MM.1S (cell line): Measurements from ENCODE around the gene MEF2C.

Experiments used
- DNase-seq: peaks from one replicate; pipeline ENCODE4 v3.0.0-alpha.2; 2015
- H2AFZ ChIP-seq: fragments of 300-600 bp; sonication (generic); 2 replicates; pipeline ENCODE4 v1.6.0; 2016; ENCODE audit warnings: antibody characterized with exemption, low read length
- H3F3A ChIP-seq: fragments of 300-600 bp; sonication (generic); 2 replicates; pipeline ENCODE4 v1.6.1; 2016; ENCODE audit warnings: mild to moderate bottlenecking, antibody characterized with exemption, low read length, moderate library complexity, mixed read lengths; ENCODE audit not compliant: insufficient read depth
- H3K27ac ChIP-seq: fragments of 300-600 bp; sonication (generic); 2 replicates; pipeline ENCODE4 v1.5.1; 2016; ENCODE audit warnings: mild to moderate bottlenecking, low read length
- H3K27me3 ChIP-seq: fragments of 300-600 bp; sonication (generic); replicated peaks from 2 replicates; pipeline ENCODE4 v1.6.0; 2016; ENCODE audit warnings: low read length; ENCODE audit not compliant: insufficient read depth
- H3K36me3 ChIP-seq: fragments of 300-600 bp; sonication (generic); replicated peaks from 2 replicates; pipeline ENCODE4 v1.6.1; 2016; ENCODE audit warnings: mild to moderate bottlenecking, low read length, mixed read lengths; ENCODE audit not compliant: insufficient read depth
- H3K4me1 ChIP-seq: fragments of 300-600 bp; sonication (generic); 2 replicates; pipeline ENCODE4 v1.6.1; 2016; ENCODE audit warnings: low read length, mixed read lengths
- H3K4me2 ChIP-seq: fragments of 300-600 bp; sonication (generic); 2 replicates; pipeline ENCODE4 v1.6.0; 2016; ENCODE audit warnings: low read depth, low read length
- H3K4me3 ChIP-seq: fragments of 300-600 bp; sonication (generic); 2 replicates; pipeline ENCODE4 v1.5.1; 2016; ENCODE audit warnings: low read length, mixed read lengths
- H3K79me2 ChIP-seq: fragments of 300-600 bp; sonication (generic); 2 replicates; pipeline ENCODE4 v1.6.1; 2016; ENCODE audit warnings: mixed run types, low read length, mixed read lengths
- H3K9ac ChIP-seq: fragments of 300-600 bp; sonication (generic); 2 replicates; pipeline ENCODE4 v1.6.1; 2016; ENCODE audit warnings: low read length, mixed read lengths
- H3K9me2 ChIP-seq: fragments of 300-600 bp; sonication (generic); replicated peaks from 2 replicates; pipeline ENCODE4 v1.6.1; 2016; ENCODE audit warnings: mild to moderate bottlenecking, low read length, mixed read lengths; ENCODE audit not compliant: insufficient read depth
- H3K9me3 ChIP-seq: fragments of 300-600 bp; sonication (generic); replicated peaks from 2 replicates; pipeline ENCODE4 v1.6.1; 2016; ENCODE audit warnings: mild to moderate bottlenecking, low read length, mixed read lengths; ENCODE audit not compliant: insufficient read depth
- H4K20me1 ChIP-seq: fragments of 300-600 bp; sonication (generic); 2 replicates; pipeline ENCODE4 v1.6.1; 2016; ENCODE audit warnings: mild to moderate bottlenecking, low read length, moderate library complexity, mixed read lengths; ENCODE audit not compliant: insufficient read depth
- EZH2 ChIP-seq: fragments of 300-600 bp; sonication (generic); optimal IDR thresholded peaks from 2 replicates; pipeline ENCODE3; 2017; ENCODE audit warnings: low read depth, mild to moderate bottlenecking, antibody characterized with exemption, low read length, mixed read lengths
- EZH2phosphoT487 ChIP-seq: fragments of 300-600 bp; sonication (generic); IDR thresholded peaks from 2 replicates; pipeline ENCODE4 v1.6.1; 2018; ENCODE audit warnings: antibody characterized with exemption, low read length
- TF ChIP-seq, protein P1 (sequence below): fragments of 300-600 bp; sonication (generic); IDR thresholded peaks from 2 replicates; pipeline ENCODE4 v1.5.1; 2016; ENCODE audit warnings: antibody characterized with exemption, low read length, mixed read lengths

Gene MEF2C

DNA sequence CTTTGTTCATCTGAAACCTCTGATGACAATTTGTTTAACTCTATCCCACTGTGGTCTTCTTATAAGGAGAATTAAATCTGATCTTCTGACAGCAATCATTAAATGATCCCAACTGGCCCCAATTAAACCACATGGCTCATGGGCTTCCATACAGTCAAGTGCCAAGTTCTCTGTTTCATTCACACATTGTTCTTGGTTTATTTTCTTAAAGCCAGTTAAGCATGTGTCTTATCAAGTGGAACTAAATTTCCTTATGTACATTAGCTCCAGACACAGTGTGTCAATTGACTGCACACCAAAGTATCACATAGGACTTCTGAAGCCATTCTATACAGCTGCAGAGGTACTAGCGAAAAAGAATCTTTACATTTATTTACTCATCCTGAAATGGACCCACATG lies 51.2 kb downstream of the MEF2C start:
- Histone ChIP-seq H3K4me3 (peak overlapping the region; percentile 52; the same call in 1 of the 2 replicates), H3K9ac (peak overlapping the region; percentile 88; the same call in 1 of the 2 replicates), H4K20me1 (no peaks in the 10 kb centered on the region), H3K79me2 (peaks cover 98% of the 10 kb centered on the region), H3K27me3 (no peaks in the 10 kb centered on the region), H3K36me3 (no peaks in the 10 kb centered on the region), H3K27ac (peak overlapping the region; percentile 97), H3K4me2 (peak overlapping the region; percentile 96), H3K9me2 (no peaks in the 10 kb centered on the region), H2AFZ (no peak overlapping the region), H3F3A (peaks cover 74% of the 10 kb centered on the region), H3K9me3 (no peaks in the 10 kb centered on the region), H3K4me1 (peaks cover 47% of the 10 kb centered on the region)
- no peak for DNase-seq
- TF ChIP-seq, protein P1, sequence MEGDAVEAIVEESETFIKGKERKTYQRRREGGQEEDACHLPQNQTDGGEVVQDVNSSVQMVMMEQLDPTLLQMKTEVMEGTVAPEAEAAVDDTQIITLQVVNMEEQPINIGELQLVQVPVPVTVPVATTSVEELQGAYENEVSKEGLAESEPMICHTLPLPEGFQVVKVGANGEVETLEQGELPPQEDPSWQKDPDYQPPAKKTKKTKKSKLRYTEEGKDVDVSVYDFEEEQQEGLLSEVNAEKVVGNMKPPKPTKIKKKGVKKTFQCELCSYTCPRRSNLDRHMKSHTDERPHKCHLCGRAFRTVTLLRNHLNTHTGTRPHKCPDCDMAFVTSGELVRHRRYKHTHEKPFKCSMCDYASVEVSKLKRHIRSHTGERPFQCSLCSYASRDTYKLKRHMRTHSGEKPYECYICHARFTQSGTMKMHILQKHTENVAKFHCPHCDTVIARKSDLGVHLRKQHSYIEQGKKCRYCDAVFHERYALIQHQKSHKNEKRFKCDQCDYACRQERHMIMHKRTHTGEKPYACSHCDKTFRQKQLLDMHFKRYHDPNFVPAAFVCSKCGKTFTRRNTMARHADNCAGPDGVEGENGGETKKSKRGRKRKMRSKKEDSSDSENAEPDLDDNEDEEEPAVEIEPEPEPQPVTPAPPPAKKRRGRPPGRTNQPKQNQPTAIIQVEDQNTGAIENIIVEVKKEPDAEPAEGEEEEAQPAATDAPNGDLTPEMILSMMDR, result no peak
- TF ChIP-seq EZH2, result no peak
- TF ChIP-seq EZH2phosphoT487, result no peak

DNA sequence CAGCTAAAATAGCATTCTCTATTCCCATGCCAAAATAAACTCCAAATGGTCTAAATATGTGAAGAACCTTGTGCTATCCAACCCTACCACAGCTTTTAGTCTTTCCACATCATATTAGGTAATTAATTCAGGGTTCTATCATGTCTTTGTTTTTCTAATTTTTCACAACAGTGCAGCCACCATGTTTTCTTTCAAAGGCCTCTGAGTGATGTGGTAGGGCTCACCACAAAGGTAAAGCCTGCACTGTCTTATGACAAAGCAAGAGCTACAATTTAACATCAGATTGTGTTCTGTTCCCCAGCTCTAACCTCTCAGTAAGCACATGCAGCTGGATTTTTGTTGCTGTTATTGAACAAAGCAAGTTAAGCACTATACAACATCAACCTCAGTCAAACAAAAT lies 52.4 kb downstream of the MEF2C start:
- H3K4me3 ChIP-seq, result peak overlapping the region; percentile 52

DNA sequence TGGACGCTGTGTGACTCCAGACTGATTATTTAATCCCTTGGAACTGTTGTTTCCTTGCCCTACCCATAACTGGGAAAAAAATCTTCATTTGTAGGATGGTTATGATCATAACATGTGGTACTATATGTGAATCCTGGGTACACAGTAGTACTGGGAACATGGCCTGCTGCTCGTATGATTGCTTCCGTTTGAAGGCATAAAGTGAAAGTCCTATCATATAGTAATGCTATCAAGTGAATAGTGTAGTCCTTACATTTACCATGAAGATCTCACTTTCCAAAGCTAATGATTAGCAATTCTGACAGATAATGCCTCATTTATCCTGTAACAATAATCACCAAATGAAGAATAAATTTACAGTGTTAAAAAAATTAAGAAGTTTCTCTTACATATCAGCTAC lies 53.2 kb downstream of the MEF2C start:
- H3K9ac ChIP-seq, result peak overlapping the region; percentile 88

More for the DNA sequence above, 52.4 kb downstream of the MEF2C start:
- Histone ChIP-seq H3K9me3 (no peaks in the 10 kb centered on the region), H3K79me2 (peaks cover 99% of the 10 kb centered on the region), H3K4me1 (peaks cover 47% of the 10 kb centered on the region), H3K27me3 (no peaks in the 10 kb centered on the region), H3K36me3 (no peaks in the 10 kb centered on the region), H4K20me1 (no peaks in the 10 kb centered on the region), H3K9me2 (no peaks in the 10 kb centered on the region), H3F3A (peaks cover 86% of the 10 kb centered on the region), H3K4me2 (peak overlapping the region; percentile 96), H3K27ac (peak overlapping the region; percentile 97), H3K9ac (peak overlapping the region; percentile 88), H2AFZ (no peak overlapping the region)
- DNase-seq, result peak; percentile 78
- TF ChIP-seq EZH2, result no peak
- TF ChIP-seq, protein P1, result no peak
- TF ChIP-seq EZH2phosphoT487, result no peak

More for the DNA sequence above, 53.2 kb downstream of the MEF2C start:
- DNase-seq, result peak; percentile 52
- Histone ChIP-seq H3K4me2 (peak overlapping the region; percentile 96), H3K79me2 (peaks cover 99% of the 10 kb centered on the region), H3K9me3 (no peaks in the 10 kb centered on the region), H3K4me3 (peak overlapping the region; percentile 52), H2AFZ (no peak overlapping the region), H3K4me1 (peaks cover 47% of the 10 kb centered on the region), H4K20me1 (no peaks in the 10 kb centered on the region), H3K36me3 (no peaks in the 10 kb centered on the region), H3K27me3 (no peaks in the 10 kb centered on the region), H3K9me2 (no peaks in the 10 kb centered on the region), H3K27ac (peak overlapping the region; percentile 97), H3F3A (peaks cover 90% of the 10 kb centered on the region)
- TF ChIP-seq, protein P1, result no peak
- TF ChIP-seq EZH2 (no peak), EZH2phosphoT487 (no peak)
